Activated CD8-positive, alpha-beta memory T cell treated with anti-CD3 and anti-CD28 coated beads, Interleukin-2, amount 50 U/mL, for 4 hours (primary cell): ENCODE measurements around the gene ASPHD2.
A peak's percentile ranks its signal among the peaks of the same experiment; 100 is the strongest.

Experiments used
- DNase-seq: peaks from one replicate; pipeline ENCODE4 v3.0.0-alpha.2; 2020

ASPHD2 gene

GRCh38 chr22:26447584-26448329 is 18.7 kb downstream of the ASPHD2 start:
- DNase-seq: no peak

GRCh38 chr22:26448334-26448733 is 19.3 kb downstream of the ASPHD2 start:
- DNase-seq: no peak

- DNase-seq: no peak
These were observed 19.9 kb downstream of the ASPHD2 start for GRCh38 chr22:26448941-26449340.

GRCh38 chr22:26450453-26451185 is 21.6 kb downstream of the ASPHD2 start:
- DNase-seq: no peak

GRCh38 chr22:26452236-26453016 is 23.4 kb downstream of the ASPHD2 start:
- DNase-seq: no peak

GRCh38 chr22:26453216-26453615 is 24.2 kb downstream of the ASPHD2 start:
- no peak for DNase-seq

- no peak for DNase-seq
These were observed 24.9 kb downstream of the ASPHD2 start for GRCh38 chr22:26453812-26454500.

GRCh38 chr22:26457661-26458272 is 28.7 kb downstream of the ASPHD2 start:
- DNase-seq: no peak

- DNase-seq: no peak
These were observed 31.1 kb downstream of the ASPHD2 start for GRCh38 chr22:26460202-26460601.

GRCh38 chr22:26461188-26461810 is 32.2 kb downstream of the ASPHD2 start:
- peak; percentile 49 for DNase-seq

GRCh38 chr22:26462051-26462450 is 33.0 kb downstream of the ASPHD2 start:
- DNase-seq: no peak

GRCh38 chr22:26462641-26463040 is 33.6 kb downstream of the ASPHD2 start:
- DNase-seq: no peak

GRCh38 chr22:26463101-26463661 is 34.1 kb downstream of the ASPHD2 start:
- DNase-seq: no peak

GRCh38 chr22:26463688-26464087 is 34.6 kb downstream of the ASPHD2 start:
- no peak for DNase-seq

GRCh38 chr22:26464312-26464711 is 35.3 kb downstream of the ASPHD2 start:
- DNase-seq: no peak

- no peak for DNase-seq
These were observed 37.1 kb downstream of the ASPHD2 start for GRCh38 chr22:26466196-26466595.

GRCh38 chr22:26470807-26471206 is 41.7 kb downstream of the ASPHD2 start:
- no peak for DNase-seq

GRCh38 chr22:26471522-26471921 is 42.5 kb downstream of the ASPHD2 start:
- no peak for DNase-seq

- no peak for DNase-seq
These were observed 45.6 kb downstream of the ASPHD2 start for GRCh38 chr22:26474682-26475081.

- no peak for DNase-seq
These were observed 47.8 kb downstream of the ASPHD2 start for GRCh38 chr22:26476705-26477340.

GRCh38 chr22:26477341-26477731 is 48.3 kb downstream of the ASPHD2 start:
- no peak for DNase-seq
